ENCODE measurements around the gene VSIR. TPM values are rescaled to one million over a fixed set of nuclear protein-coding genes. Genes with fewer than 3 reads are reported as not detected.

Gene VSIR
- total RNA-seq, 1 donor from 2014 or later, result 6.4 TPM

- DNase-seq (ENCODE audit: low read depth, low spot score), result no peak
Measured at GRCh38 chr10:71713135-71714030, 59.9 kb downstream of the VSIR start.

DNA sequence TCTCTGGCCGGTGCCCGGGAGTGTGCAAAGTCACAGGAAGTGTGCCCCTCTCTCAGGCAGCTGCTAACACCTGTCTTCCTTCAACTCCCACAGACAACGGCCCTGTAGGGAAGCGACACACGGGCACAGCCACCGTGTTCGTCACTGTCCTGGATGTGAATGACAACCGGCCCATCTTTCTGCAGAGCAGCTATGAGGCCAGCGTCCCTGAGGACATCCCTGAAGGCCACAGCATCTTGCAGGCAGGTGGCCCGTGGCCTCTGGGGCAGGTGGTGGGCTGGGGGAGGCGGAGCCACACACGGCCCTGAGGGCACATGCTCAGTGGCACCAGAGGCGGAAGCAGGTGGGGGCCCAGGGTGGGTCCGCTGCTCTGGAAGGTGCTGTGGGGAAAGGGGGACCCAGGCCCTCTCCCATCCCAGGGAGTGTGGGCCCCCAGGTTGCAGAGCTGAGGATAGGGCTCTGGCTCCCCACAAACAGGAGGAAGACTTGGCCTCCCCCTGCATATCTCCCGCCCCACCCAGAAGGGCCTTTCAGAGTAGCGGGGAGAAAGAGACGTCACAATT is 60.7 kb downstream of the VSIR start:
- DNase-seq (ENCODE audit: low read depth, low spot score), result no peak

DNA sequence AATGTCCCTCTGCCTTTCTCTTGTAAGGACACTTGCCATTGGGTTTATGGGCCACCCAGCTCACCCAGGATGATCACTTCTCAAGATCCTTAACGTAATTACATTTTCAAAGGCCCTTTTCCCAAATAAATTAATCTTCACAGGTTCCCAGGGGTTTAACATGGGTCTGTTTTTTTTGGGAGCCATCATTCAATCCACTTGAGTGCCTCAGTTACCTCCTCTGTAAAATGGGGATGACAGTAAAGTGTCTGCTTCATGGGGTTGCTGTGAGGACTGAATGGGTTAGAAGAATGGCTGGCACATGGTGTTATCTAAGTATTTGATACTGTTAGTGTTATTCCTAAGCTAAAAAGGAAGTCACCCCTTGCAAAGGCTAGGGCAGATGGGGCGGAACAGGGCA is 61.1 kb downstream of the VSIR start:
- no peak for DNase-seq (ENCODE audit: low read depth, low spot score)

DNA sequence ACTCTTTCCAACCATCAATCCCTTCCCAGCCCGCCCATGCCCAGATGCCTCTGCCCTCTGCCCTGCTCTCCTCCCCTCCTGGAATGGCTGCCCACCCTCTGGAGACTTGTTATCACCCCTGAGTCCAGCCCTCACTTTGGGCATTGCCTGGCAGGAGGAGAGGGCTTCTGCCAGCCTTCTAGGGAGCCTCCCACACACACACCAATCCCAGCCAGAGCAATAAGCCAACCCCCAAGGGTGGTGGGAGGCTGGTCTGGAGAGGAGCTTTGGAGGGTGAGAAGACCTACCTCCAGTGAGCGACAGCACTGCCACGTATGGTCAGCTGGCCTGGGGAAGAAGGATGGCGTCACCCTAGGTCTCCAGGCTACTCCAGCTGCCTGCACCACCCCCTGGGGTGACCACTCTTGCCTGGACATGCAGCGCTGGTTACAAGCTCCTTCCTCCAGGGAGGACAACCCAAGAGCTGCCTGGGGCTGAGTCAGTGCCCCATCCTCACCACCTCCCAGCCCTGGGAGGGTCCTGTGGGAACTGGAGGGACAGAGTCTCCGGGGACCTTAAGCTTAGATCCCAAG is 62.2 kb downstream of the VSIR start:
- DNase-seq (ENCODE audit: low read depth, low spot score), result no peak

- DNase-seq (ENCODE audit: low read depth, low spot score), result no peak
Measured at GRCh38 chr10:71710519-71710918, 62.8 kb downstream of the VSIR start.

GRCh38 chr10:71708897-71709882 is 64.1 kb downstream of the VSIR start:
- no peak for DNase-seq (ENCODE audit: low read depth, low spot score)

DNA sequence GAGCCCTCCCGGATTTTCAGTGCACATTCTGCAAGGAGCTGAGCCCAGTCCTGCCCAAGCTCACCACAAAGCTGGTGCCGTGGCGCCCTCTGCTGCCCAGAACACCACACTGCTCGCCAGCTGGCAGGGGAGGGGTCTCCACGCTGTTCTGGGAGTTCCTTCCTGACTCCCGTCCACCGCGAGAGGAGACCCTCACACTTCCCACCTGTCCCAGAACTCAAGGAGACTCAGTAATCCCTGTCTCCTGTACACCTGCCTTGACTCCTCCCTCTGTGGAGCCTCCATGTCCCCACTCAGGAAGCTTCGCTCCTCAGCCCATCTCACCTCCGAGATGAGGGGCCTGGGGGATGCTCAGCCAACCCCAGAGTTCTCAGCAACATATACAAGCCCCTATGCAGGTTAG is 65.0 kb downstream of the VSIR start:
- no peak for DNase-seq (ENCODE audit: low read depth, low spot score)

GRCh38 chr10:71707240-71707789 is 66.0 kb downstream of the VSIR start:
- no peak for DNase-seq (ENCODE audit: low read depth, low spot score)

DNA sequence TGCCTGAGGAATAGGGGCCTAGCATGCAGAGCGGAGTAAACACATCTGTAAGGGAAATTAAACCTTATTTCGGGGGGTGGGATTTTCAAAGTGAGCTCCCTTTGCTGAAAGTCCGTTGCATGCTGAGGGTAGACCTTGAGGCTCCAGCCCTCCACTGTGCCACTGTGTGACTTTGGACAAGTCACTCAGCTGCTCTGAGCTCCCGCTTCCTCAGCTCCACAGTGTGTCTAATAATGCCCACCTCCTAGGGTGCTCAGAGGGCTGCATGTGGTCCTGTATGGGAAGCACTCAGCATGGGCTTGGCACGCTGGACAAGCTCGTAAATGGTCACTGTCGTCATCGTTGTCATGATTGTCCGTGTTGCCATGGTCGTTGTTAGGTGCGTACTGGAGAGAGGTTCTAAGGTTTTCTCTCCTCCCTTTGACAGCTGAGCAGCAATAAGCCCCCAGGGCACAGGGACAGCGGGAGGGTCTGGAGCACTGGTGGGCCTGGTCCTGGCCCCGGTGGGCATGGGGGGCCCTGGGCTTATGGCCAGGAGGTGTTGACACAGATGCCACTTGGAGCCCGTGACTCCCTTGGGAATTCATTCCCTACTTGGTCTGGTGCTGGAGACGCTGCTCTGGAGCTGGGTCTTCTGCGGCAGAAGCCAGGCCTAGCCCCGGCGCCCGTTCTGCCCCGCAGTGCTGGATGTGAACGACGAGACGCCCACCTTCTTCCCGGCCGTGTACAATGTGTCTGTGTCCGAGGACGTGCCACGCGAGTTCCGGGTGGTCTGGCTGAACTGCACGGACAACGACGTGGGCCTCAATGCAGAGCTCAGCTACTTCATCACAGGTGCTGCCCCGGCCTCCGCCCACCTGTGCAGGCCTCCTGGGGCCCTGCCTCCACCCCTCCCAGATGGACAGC is 66.9 kb downstream of the VSIR start:
- DNase-seq (ENCODE audit: low read depth, low spot score), result no peak

DNA sequence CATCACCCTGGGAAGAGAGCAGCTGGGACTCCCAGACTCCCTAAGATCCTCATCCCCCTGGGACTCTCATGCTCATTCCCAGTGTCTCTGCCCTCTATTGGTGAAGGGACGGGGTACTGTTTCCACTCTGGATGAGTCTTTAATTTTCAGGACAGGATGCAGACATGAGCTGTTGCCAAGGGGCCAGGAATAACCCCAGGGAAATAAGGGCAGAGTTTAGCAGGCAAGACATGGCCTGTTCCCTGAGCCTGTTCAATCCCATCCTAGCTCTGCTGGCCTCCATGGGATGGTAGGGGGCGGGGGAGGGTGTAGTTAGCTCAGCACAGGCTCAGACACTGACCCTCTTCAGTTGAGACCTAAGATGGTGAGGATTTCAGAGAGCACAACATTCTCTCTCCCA is 67.7 kb downstream of the VSIR start:
- no peak for DNase-seq (ENCODE audit: low read depth, low spot score)

GRCh38 chr10:71704816-71705215 is 68.5 kb downstream of the VSIR start:
- no peak for DNase-seq (ENCODE audit: low read depth, low spot score)

DNA sequence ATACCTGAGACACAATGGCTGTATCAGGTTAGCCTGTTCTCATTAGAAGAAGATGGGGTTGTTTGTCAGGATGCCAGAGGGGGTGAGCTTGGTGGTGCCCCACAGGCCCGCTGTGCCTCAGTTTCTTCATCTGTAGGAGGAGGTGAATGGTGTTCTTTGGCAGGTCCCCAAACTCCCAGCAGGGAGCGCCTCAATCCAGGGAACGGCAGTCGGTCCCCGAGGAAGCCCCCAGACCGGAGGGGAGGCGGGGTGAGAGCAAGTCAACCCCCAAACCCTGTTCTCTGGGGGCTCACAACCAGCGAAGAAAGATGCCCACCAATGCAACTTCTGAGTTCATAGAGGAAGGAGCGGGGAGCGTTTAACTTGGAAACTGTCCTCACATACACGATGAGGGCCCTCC is 69.7 kb downstream of the VSIR start:
- no peak for DNase-seq (ENCODE audit: low read depth, low spot score)

DNA sequence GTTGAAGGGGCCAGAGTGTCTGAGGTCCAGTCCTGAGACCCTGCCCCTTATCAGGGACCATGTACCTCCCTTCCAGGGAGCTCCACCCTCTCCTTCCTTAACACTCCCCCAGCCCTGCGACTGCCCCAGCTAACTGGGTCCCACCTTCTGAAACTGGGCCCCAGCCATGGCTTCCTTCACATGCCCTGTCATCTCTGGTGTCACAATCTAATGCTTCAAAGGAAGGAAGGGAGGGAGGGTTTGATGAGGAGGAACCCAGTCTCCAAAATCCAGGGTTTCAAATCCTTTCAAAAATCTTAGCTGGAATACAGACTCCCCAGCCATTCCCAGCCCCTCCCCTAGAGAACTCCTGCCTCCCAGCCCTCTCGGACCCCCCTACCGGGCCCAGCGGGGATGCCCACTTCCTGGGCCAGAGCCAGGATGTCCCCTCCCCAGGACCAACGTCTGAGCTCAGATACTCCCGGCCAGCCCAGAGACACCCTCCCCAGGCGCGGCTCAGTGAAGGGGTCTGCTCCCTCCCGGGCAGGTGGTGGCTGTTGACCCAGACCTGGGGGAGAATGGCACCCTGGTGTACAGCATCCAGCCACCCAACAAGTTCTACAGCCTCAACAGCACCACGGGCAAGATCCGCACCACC is 71.7 kb downstream of the VSIR start:
- no peak for DNase-seq (ENCODE audit: low read depth, low spot score)

DNA sequence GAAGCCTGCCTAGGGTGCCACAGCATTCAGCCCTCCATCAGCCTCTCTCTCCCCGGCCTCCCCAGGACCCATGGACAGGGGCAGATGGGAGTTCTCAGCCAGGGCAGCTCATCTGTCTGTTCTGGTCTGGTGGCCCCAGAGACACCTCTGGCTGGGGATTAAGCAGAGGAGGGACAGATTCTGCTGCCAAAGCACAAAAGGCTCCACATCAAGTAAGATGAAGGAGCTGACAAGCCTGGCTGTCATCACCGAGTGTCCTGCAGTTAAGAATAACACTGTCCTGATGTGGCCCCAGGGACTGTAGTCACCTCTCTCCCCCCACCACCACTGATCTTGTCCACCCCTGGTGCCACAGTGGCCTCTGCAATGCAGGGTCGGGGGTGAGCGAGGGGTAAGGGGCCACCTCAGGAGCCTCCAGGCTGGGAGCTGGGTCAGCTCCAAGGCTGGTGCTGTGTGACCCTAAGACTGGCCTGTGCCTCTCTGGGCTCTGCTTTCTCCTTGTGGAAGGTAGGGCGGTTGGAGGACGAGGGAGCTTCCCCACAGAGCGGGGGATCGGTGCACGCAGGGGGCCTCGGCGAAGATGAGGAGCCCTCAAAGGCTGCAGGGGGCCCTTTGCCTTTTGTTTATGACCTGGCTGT is 72.5 kb downstream of the VSIR start:
- DNase-seq (ENCODE audit: low read depth, low spot score), result no peak

GRCh38 chr10:71698737-71699136 is 74.6 kb downstream of the VSIR start:
- no peak for DNase-seq (ENCODE audit: low read depth, low spot score)

DNA sequence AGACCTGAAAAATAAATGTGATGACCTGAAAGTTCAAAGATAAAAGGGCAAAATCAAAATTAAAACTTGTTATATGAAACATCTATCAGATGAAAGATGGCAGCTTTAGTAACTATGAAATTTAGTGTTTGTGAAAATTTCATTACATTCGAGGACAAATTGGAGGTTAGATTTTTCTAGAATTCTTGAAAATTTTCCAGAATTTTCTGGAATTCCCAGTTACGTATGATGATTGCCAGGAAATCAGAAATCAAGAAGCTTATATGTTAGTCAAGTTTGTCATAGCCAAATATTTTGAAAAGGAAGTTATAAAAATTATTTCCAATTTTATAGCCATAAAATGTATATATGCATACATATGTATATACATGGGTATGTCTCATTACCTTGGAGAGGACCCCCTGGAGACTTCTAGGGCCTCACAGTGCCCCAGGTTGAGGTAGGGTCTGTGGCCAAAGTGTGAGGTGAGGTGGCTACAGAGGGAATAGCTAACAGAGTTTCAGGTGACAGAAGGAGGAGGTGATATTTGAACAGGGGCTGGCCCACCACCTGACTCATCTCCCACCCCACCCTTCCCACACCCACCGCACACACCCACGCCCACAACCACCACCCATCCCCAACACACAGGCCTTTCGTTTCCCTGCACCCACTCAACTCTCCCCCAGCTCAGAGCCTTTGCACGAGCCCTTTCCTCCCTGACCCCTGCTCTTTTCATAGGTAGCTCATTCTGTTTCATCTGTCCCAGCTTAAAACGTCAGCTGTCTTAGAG is 75.2 kb downstream of the VSIR start:
- no peak for DNase-seq (ENCODE audit: low read depth, low spot score)
